Heart right ventricle (tissue), 16 donors: ENCODE data around the gene TTLL8. TPM values are rescaled to one million over a fixed set of nuclear protein-coding genes. Genes with fewer than 3 reads are reported as not detected.
A peak's percentile ranks its signal among the peaks of the same experiment; 100 is the strongest.

Source experiments
- ATAC-seq, 8 donors: fragments of 200-7000 bp; cut with Tn5 transposase; one replicate each; pipeline ENCODE4 v1.9.1; 2020; ENCODE audit warnings: mild to moderate bottlenecking in 8 of 8, moderate library complexity in 8 of 8, moderate number of reproducible peaks in 1 of 8
- DNase-seq, 2 donors: peaks; one replicate each; pipeline ENCODE4 v3.0.0-alpha.2; 2020
- H3K27ac ChIP-seq, 10 donors: fragments of 200-600 bp; sonication (generic) in 2 of 10; one replicate each; pipeline versions ENCODE4 v1.5.0 to v1.8.0; 2020 to 2022; ENCODE audit warnings: mild to moderate bottlenecking in 3 of 10
- H3K27me3 ChIP-seq, 7 donors: fragments of 200-600 bp; one replicate each; pipeline ENCODE4 v1.8.0; 2021 to 2022; ENCODE audit warnings: mild to moderate bottlenecking in 2 of 7
- H3K36me3 ChIP-seq, 9 donors: fragments of 200-600 bp; sonication (generic) in 1 of 9; one replicate each; pipeline versions ENCODE4 v1.5.0 to v1.8.0; 2020 to 2022; ENCODE audit warnings: mild to moderate bottlenecking in 2 of 9
- H3K4me1 ChIP-seq, 9 donors: fragments of 200-600 bp; sonication (generic) in 1 of 9; one replicate each; pipeline versions ENCODE4 v1.5.0 to v1.8.0; 2020 to 2022; ENCODE audit warnings: mild to moderate bottlenecking in 4 of 9
- H3K4me3 ChIP-seq, 10 donors: fragments of 200-600 bp; sonication (generic) in 2 of 10; one replicate each; pipeline versions ENCODE4 v1.5.0 to v1.8.0; 2020 to 2022; ENCODE audit warnings: mild to moderate bottlenecking in 7 of 10, moderate library complexity in 2 of 10
- H3K9me3 ChIP-seq, 11 donors: fragments of 200-600 bp in 10 of 11; sonication (generic) in 2 of 11; one replicate each; pipeline versions ENCODE4 v1.5.0 to v1.8.0; 2013 to 2022; ENCODE audit warnings: mild to moderate bottlenecking in 2 of 11, control low read depth in 1 of 11, moderate library complexity in 1 of 11
- CTCF ChIP-seq, 9 donors: fragments of 200-600 bp; sonication (generic) in 2 of 9; IDR thresholded peaks; one replicate each; pipeline versions ENCODE4 v1.5.0 to v1.8.0; 2021 to 2022; ENCODE audit warnings: antibody characterized with exemption in 9 of 9, mild to moderate bottlenecking in 5 of 9, moderate library complexity in 1 of 9
- WGBS, 2 donors: extraction: QIAGEN DNeasy Blood & Tissue Kit; methylation state at CpG; one replicate each; pipeline ENCODE4 v1.1.7; 2013; ENCODE audit warnings: inconsistent platforms in 1 of 2; 5-methylcytosine and 5-hydroxymethylcytosine counted together
- intact Hi-C, 10 donors: fragments of 100-400 bp; cut with DNase I; formaldehyde crosslinking; loops; one replicate each; pipeline versions ENCODE4 v1.11.1 to v1.14.2; 2022
- polyA plus RNA-seq, 2 donors: library from polyadenylated mRNA; stranded (reverse); fragments of 200-250 nt; gene quantifications; one replicate each; pipeline ENCODE4 v1.2.3, GENCODE V29; 2013
- total RNA-seq, 10 donors: library from RNA; stranded (reverse); fragmentation: NEBNext Ultra II Directional in 3 of 10; extraction: Animal tissue kit (Norgen Biotek cat#: 25700) in 3 of 10; gene quantifications; one replicate each; pipeline versions ENCODE4 v1.2.1 to v1.2.4, GENCODE V29; 2021 to 2023
- donor health status: Arrhythmogenic right ventricular cardiomyopathy.
- donor health status: ischemic (EF 13 %, LVEDD 7.1; RV severe dilation, severe dysfunction).
- donor health status: healthy with polysubstance abuse.
- donor health status: DM: no; HTN: yes; CAD: no.
- donor health status: DM: no; HTN: no; CAD: no.
- donor health status: ischemic (EF 25% LVEDD 6.9; RV normal size, moderate dysfunction).
- donor health status: ischemic (EF 25% LVEDD 5.7; RV mildly dilated, moderate dysfunction).
- donor health status: healthy.
- donor health status: DM: yes; HTN: yes; CAD: no.
- donor health status: Ischemic cardiomyopathy.
- donor health status: ischemic (EF 35%, LVEDD 5.7; RV mildly dilated, moderate dysfunction).
- donor health status: nonischemic (EF 11% LVEDD 7.7; RV severe dilation, severe dysfunction).
- donor health status: DM: yes; HTN: yes; CAD: no.
- donor health status: PGD.
- donor health status: ischemic (EF 29% LVEDD 5.4; RV normal size, mild dysfunction).
- donor health status: nonischemic (EF 23%, LVEDD 6.1; RV moderate dilation, normal function).

TTLL8 gene
- total and polyA plus RNA-seq, 12 donors: not detected

GRCh38 chr22:50032109-50032871, 25.8 kb downstream of the TTLL8 start:
- no peak for TF ChIP-seq CTCF (IDR thresholded peaks at IDR 0.05)
- 82 to 83% methylated on average over 24 of the region's 24 CpGs for WGBS, 2 donors
- ATAC-seq: no peak
- no peak for DNase-seq
- Histone ChIP-seq H3K9me3 (no peaks in the 10 kb centered on the region), H3K4me1 (peaks cover 0 to 9% (median 5%) of the 10 kb centered on the region in 9 donors), H3K4me3 (no peak overlapping the region), H3K27me3 (peaks cover 0 to 68% (median 37%) of the 10 kb centered on the region in 7 donors), H3K27ac (no peak overlapping the region), H3K36me3 (no peaks in the 10 kb centered on the region)
- intact Hi-C loops: loop anchor here in 7 of 10 donors (5.0 to 10.0 kb wide), 3 partner anchors 40 to 267 kb away; no protein-coding TSS in a partner anchor

- ATAC-seq: peak in 1 of 8 donors; percentile 23
- 88% methylated on average over 49 of the region's 49 CpGs for WGBS, 2 donors
Observed at GRCh38 chr22:50031189-50032091, 26.7 kb downstream of the TTLL8 start.

GRCh38 chr22:50030297-50031188, 27.6 kb downstream of the TTLL8 start:
- intact Hi-C loops: loop anchor here (1.0 to 10.0 kb wide), 8 partner anchors 38 to 266 kb away; no protein-coding TSS in a partner anchor
- peak; percentile 58 to 71 for DNase-seq
- H3K36me3 ChIP-seq: no peaks in the 10 kb centered on the region
- no peak overlapping the region for H3K4me3 ChIP-seq
- TF ChIP-seq CTCF (IDR thresholded peaks at IDR 0.05): peak; percentile 84 to 93 (median 88)
- H3K27ac ChIP-seq: no peak overlapping the region
- H3K9me3 ChIP-seq: no peaks in the 10 kb centered on the region
- peak; percentile 83 to 93 (median 88) for ATAC-seq
- H3K27me3 ChIP-seq: peaks cover 0 to 72% (median 50%) of the 10 kb centered on the region in 7 donors
- WGBS, 2 donors: 22 to 28% methylated on average over 43 to 52 of the region's 52 CpGs
- peaks cover 0 to 9% (median 5%) of the 10 kb centered on the region in 9 donors for H3K4me1 ChIP-seq

More at GRCh38 chr22:50031189-50032091, 26.7 kb downstream of the TTLL8 start:
- peaks cover 0 to 9% (median 5%) of the 10 kb centered on the region in 9 donors for H3K4me1 ChIP-seq
- H3K4me3 ChIP-seq: no peak overlapping the region
- no peak for DNase-seq
- no peak for TF ChIP-seq CTCF (IDR thresholded peaks at IDR 0.05)
- H3K27me3 ChIP-seq: peaks cover 0 to 75% (median 45%) of the 10 kb centered on the region in 7 donors
- no peaks in the 10 kb centered on the region for H3K36me3 ChIP-seq
- no peaks in the 10 kb centered on the region for H3K9me3 ChIP-seq
- intact Hi-C loops: loop anchor here in 8 of 10 donors (2.0 to 10.0 kb wide), 5 partner anchors 39 to 267 kb away; no protein-coding TSS in a partner anchor
- no peak overlapping the region for H3K27ac ChIP-seq
